GM21619 (cell line): ENCODE measurements around the gene IFI44.

Experiments
- ATAC-seq: cut with Tn5 transposase; IDR thresholded peaks from one replicate; pipeline ENCODE4 v1.9.1; 2021; ENCODE audit not compliant: unreplicated experiment

IFI44 gene

GRCh38 chr1:78649628-78650027 is at the start of gene IFI44:
TSS of gene IFI44 (plus strand) at chr1:78649831. CDS start at chr1:78650196, 365 bp downstream.
- ATAC-seq: peak; percentile 82

GRCh38 chr1:78601068-78601467 is 48.6 kb upstream of the IFI44 start:
- no peak for ATAC-seq

GRCh38 chr1:78603206-78603605 is 46.4 kb upstream of the IFI44 start:
- ATAC-seq: no peak

GRCh38 chr1:78604643-78605042 is 45.0 kb upstream of the IFI44 start:
- ATAC-seq: no peak

GRCh38 chr1:78606274-78606673 is 43.4 kb upstream of the IFI44 start:
- ATAC-seq: no peak

- ATAC-seq: no peak
Observed at GRCh38 chr1:78607334-78607927, 42.2 kb upstream of the IFI44 start.

GRCh38 chr1:78607944-78608343 is 41.7 kb upstream of the IFI44 start:
- ATAC-seq: no peak

GRCh38 chr1:78617615-78618026 is 32.0 kb upstream of the IFI44 start:
- ATAC-seq: peak; percentile 42

GRCh38 chr1:78619032-78619431 is 30.6 kb upstream of the IFI44 start:
- no peak for ATAC-seq

GRCh38 chr1:78619446-78619802 is 30.2 kb upstream of the IFI44 start:
- peak; percentile 14 for ATAC-seq

GRCh38 chr1:78619803-78620579 is 29.6 kb upstream of the IFI44 start, which contains the start of gene IFI44L:
TSS of gene IFI44L (plus strand) at chr1:78620448. CDS start at chr1:78627916, 7,468 bp downstream.
- peak; percentile 44 for ATAC-seq

GRCh38 chr1:78620666-78621065 is 29.0 kb upstream of the IFI44 start:
- ATAC-seq: no peak

GRCh38 chr1:78622548-78622947 is 27.1 kb upstream of the IFI44 start:
- ATAC-seq: no peak

GRCh38 chr1:78624035-78624434 is 25.6 kb upstream of the IFI44 start:
- ATAC-seq: no peak

GRCh38 chr1:78627321-78627720 is 22.3 kb upstream of the IFI44 start:
- ATAC-seq: no peak

GRCh38 chr1:78630600-78630999 is 19.0 kb upstream of the IFI44 start:
- no peak for ATAC-seq

- no peak for ATAC-seq
Observed at GRCh38 chr1:78633209-78633608, 16.4 kb upstream of the IFI44 start.

GRCh38 chr1:78640462-78640861 is 9.2 kb upstream of the IFI44 start:
- peak; percentile 62 for ATAC-seq

- ATAC-seq: no peak
Observed at GRCh38 chr1:78641558-78641957, 8.1 kb upstream of the IFI44 start.

- no peak for ATAC-seq
Observed at GRCh38 chr1:78645723-78646122, 3.9 kb upstream of the IFI44 start.

GRCh38 chr1:78647238-78647637 is 2.4 kb upstream of the IFI44 start:
- no peak for ATAC-seq

GRCh38 chr1:78650114-78650660 is 556 bp downstream of the IFI44 start:
- ATAC-seq: no peak
